ENCODE measurements around the gene FBXW9. TPM values are rescaled to one million over a fixed set of nuclear protein-coding genes. Genes with fewer than 3 reads are reported as not detected.

Gene FBXW9
- total and polyA plus RNA-seq, 2 experiments from 2014 or later, result 9.1 to 10.9 TPM

- Histone ChIP-seq H3K27ac (no peak overlapping the region), H3K4me1 (ENCODE audit: insufficient read depth) (no peaks in the 10 kb centered on the region), H3K4me2 (no peak overlapping the region), H2AFZ (no peak overlapping the region), H3K9me3 (ENCODE audit: low read depth) (no peaks in the 10 kb centered on the region), H3K4me3 (no peak overlapping the region), H3K27me3 (no peaks in the 10 kb centered on the region), H4K20me1 (ENCODE audit: insufficient read depth, poor library complexity, severe bottlenecking) (no peaks in the 10 kb centered on the region), H3K36me3 (replicated peaks; ENCODE audit: insufficient read depth, low read depth) (no peaks in the 10 kb centered on the region), H3K79me2 (peaks cover 14% of the 10 kb centered on the region), H3K9me2 (replicated peaks; ENCODE audit: insufficient read depth) (no peaks in the 10 kb centered on the region)
- WGBS (ENCODE audit: low lambda C conversion rate, missing lambda C conversion rate), result 97% methylated on average over 17 of the region's 17 CpGs
- no peak for TF ChIP-seq EZH2 (IDR thresholded peaks at IDR 0.05; ENCODE audit: borderline replicate concordance)
- no peak for DNase-seq (ENCODE audit: low spot score)
Measured at GRCh38 chr19:12711187-12711586, 14.8 kb upstream of the FBXW9 start.

DNA sequence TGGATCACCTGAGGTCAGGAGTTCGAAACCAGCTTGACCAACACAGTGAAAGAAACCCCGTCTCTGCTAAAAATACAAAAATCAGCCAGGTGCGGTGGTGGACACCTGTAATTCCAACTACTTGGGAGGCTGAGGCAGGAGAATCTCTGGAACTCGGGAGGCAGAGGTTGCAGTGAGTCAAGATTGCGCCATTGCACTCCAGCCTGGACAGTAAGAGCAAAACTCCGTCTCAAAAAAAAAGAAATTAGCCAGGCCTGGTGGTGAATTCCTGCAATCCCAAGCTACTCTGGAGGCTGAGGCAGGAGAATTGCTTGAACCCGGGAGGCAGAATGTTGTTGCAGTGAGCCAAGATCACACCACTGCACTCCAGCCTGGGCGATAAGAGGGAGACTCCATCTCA, 12.2 kb upstream of the FBXW9 start:
- H2AFZ ChIP-seq, result no peak overlapping the region
- no peak for DNase-seq (ENCODE audit: low spot score)
- H3K36me3 ChIP-seq (replicated peaks; ENCODE audit: insufficient read depth, low read depth), result no peaks in the 10 kb centered on the region
- no peak overlapping the region for H3K4me2 ChIP-seq
- TF ChIP-seq EZH2 (IDR thresholded peaks at IDR 0.05; ENCODE audit: borderline replicate concordance), result no peak
- TF ChIP-seq, protein P1, sequence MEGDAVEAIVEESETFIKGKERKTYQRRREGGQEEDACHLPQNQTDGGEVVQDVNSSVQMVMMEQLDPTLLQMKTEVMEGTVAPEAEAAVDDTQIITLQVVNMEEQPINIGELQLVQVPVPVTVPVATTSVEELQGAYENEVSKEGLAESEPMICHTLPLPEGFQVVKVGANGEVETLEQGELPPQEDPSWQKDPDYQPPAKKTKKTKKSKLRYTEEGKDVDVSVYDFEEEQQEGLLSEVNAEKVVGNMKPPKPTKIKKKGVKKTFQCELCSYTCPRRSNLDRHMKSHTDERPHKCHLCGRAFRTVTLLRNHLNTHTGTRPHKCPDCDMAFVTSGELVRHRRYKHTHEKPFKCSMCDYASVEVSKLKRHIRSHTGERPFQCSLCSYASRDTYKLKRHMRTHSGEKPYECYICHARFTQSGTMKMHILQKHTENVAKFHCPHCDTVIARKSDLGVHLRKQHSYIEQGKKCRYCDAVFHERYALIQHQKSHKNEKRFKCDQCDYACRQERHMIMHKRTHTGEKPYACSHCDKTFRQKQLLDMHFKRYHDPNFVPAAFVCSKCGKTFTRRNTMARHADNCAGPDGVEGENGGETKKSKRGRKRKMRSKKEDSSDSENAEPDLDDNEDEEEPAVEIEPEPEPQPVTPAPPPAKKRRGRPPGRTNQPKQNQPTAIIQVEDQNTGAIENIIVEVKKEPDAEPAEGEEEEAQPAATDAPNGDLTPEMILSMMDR (IDR thresholded peaks at IDR 0.05; ENCODE audit: poor library complexity), result no peak
- TF ChIP-seq EZH2phosphoT487 (IDR thresholded peaks at IDR 0.05; ENCODE audit: low read depth, severe bottlenecking, unreplicated experiment), result no peak
- no peaks in the 10 kb centered on the region for H3K9me2 ChIP-seq (replicated peaks; ENCODE audit: insufficient read depth)
- over 99% methylated on average over 8 of the region's 8 CpGs for WGBS (ENCODE audit: low lambda C conversion rate, missing lambda C conversion rate)
- no peaks in the 10 kb centered on the region for H3K9me3 ChIP-seq (ENCODE audit: low read depth)
- peaks cover 8% of the 10 kb centered on the region for H3K79me2 ChIP-seq
- H4K20me1 ChIP-seq (ENCODE audit: insufficient read depth, poor library complexity, severe bottlenecking), result no peaks in the 10 kb centered on the region
- no peak overlapping the region for H3K4me3 ChIP-seq
- no peaks in the 10 kb centered on the region for H3K27me3 ChIP-seq
- H3K27ac ChIP-seq, result no peak overlapping the region
- H3K4me1 ChIP-seq (ENCODE audit: insufficient read depth), result no peaks in the 10 kb centered on the region

- Histone ChIP-seq H4K20me1 (ENCODE audit: insufficient read depth, poor library complexity, severe bottlenecking) (no peaks in the 10 kb centered on the region), H3K79me2 (peaks cover 5% of the 10 kb centered on the region), H3K9me2 (replicated peaks; ENCODE audit: insufficient read depth) (no peaks in the 10 kb centered on the region), H3K4me3 (no peak overlapping the region), H3K36me3 (replicated peaks; ENCODE audit: insufficient read depth, low read depth) (no peaks in the 10 kb centered on the region), H2AFZ (no peak overlapping the region), H3K27me3 (no peaks in the 10 kb centered on the region), H3K4me2 (no peak overlapping the region), H3K4me1 (ENCODE audit: insufficient read depth) (no peaks in the 10 kb centered on the region), H3K9me3 (ENCODE audit: low read depth) (no peaks in the 10 kb centered on the region), H3K27ac (no peak overlapping the region)
- TF ChIP-seq EZH2phosphoT487 (IDR thresholded peaks at IDR 0.05; ENCODE audit: low read depth, severe bottlenecking, unreplicated experiment) (no peak), EZH2 (IDR thresholded peaks at IDR 0.05; ENCODE audit: borderline replicate concordance) (no peak)
- TF ChIP-seq, protein P1 (IDR thresholded peaks at IDR 0.05; ENCODE audit: poor library complexity), result no peak
- DNase-seq (ENCODE audit: low spot score), result no peak
- WGBS (ENCODE audit: low lambda C conversion rate, missing lambda C conversion rate), result 97% methylated on average over 13 of the region's 13 CpGs
Measured at GRCh38 chr19:12706332-12706718, 9.9 kb upstream of the FBXW9 start.

DNA sequence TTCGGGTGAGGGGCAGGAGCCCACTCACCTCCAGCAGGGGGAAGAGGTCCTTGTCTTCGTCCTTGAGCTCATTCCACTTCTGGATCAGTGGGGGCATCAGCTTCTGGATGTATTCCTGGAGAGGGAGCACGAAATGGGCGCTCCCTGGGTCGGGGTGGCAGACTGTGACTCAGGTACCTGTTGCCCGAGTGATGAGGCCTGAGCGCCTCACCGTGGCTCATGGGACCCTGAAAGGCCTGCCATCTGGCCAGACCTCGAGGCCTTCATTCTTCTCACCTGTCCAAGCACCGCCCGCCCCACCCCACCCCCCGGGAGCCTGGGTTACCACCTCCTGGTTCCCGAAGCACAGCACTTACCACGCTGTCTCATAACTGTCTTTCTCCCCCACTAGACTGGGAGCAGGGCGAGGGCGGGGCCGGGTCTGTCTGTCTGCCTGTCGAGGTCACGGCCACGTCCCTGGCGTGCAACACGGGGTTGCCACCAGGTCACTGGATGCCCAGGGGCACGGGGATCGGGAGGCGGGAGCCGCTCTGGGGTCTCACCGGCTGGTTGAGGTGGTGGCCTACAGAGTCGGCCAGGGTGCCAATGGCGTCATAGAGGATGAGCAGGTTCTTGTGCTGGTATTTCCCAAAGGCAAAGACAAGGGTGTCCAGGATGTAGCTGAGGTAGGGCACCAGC, 9.4 kb upstream of the FBXW9 start:
- Histone ChIP-seq H3K27me3 (no peaks in the 10 kb centered on the region), H2AFZ (no peak overlapping the region), H3K79me2 (peaks cover 5% of the 10 kb centered on the region), H3K4me2 (no peak overlapping the region), H3K4me1 (ENCODE audit: insufficient read depth) (no peaks in the 10 kb centered on the region), H4K20me1 (ENCODE audit: insufficient read depth, poor library complexity, severe bottlenecking) (no peaks in the 10 kb centered on the region), H3K9me3 (ENCODE audit: low read depth) (no peaks in the 10 kb centered on the region), H3K9me2 (replicated peaks; ENCODE audit: insufficient read depth) (no peaks in the 10 kb centered on the region), H3K27ac (no peak overlapping the region), H3K36me3 (replicated peaks; ENCODE audit: insufficient read depth, low read depth) (no peaks in the 10 kb centered on the region), H3K4me3 (no peak overlapping the region)
- WGBS (ENCODE audit: low lambda C conversion rate, missing lambda C conversion rate), result 96% methylated on average over 25 of the region's 29 CpGs
- no peak for DNase-seq (ENCODE audit: low spot score)
- TF ChIP-seq, protein P1 (IDR thresholded peaks at IDR 0.05; ENCODE audit: poor library complexity), result no peak
- no peak for TF ChIP-seq EZH2phosphoT487 (IDR thresholded peaks at IDR 0.05; ENCODE audit: low read depth, severe bottlenecking, unreplicated experiment)
- no peak for TF ChIP-seq EZH2 (IDR thresholded peaks at IDR 0.05; ENCODE audit: borderline replicate concordance)

Measured in hepatocyte (in vitro differentiated cells).